Mucosa of gallbladder (tissue), 1 donor: ENCODE measurements around the gene BCL7B. TPM values are rescaled to one million over a fixed set of nuclear protein-coding genes. Genes with fewer than 3 reads are reported as not detected.
"Not testable (repeated sequence)": the region's sequence is repeated elsewhere in the genome, so short reads cannot be mapped to it uniquely, and the experiment has no call there.

ENCODE experiments used
- DNase-seq: peaks from one replicate; pipeline ENCODE4 v3.0.0-alpha.2; 2020; ENCODE audit warnings: low spot score
- total RNA-seq: library from RNA; stranded (reverse); gene quantifications from one replicate; pipeline ENCODE4 v1.2.1, GENCODE V29; 2021
- donor health status: DM: no; HTN: no; CAD: no.

Gene BCL7B
- total RNA-seq, 1 donor from 2014 or later, result 57.7 TPM

DNA sequence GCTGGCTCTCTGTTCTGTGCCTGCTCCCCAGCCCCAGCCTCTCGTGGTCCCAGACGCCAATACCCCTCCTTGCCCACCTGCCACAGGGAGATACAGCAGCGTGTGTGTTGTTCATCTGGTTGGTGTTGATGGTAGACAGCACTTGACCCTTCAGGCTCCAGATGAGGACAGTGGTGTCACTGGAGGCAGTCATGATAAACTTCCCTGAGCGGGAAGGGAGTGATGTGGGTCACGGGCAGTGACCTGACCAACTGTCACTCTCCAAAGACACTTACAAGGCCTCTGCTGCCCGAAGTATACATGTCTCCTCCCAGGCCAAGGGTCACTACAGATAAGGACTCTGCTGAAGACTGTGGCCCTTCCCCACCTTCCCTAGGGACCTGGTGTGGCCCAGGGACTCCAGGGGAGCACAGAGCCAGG is 15.3 kb upstream of the BCL7B start:
- no peak for DNase-seq

DNA sequence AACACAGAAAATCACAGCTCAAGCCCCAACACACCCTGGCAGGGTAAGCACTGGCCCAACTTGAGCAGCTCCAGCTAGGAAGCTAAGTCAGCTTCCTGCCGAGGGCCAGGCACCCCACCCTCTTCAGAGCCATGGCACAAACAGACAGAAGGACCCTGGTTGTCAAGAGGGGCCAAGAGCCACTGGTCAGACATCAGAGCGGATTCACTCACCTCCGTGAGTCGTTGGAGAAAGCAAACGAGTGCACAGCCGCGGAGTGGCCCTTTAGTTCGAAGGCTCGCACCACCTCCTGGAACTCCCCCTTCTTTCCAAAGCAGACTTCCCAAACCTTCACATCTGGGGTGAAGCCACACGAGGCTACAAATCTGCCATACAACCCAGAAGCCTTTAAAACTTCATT is 13.5 kb upstream of the BCL7B start:
- no peak for DNase-seq

DNA sequence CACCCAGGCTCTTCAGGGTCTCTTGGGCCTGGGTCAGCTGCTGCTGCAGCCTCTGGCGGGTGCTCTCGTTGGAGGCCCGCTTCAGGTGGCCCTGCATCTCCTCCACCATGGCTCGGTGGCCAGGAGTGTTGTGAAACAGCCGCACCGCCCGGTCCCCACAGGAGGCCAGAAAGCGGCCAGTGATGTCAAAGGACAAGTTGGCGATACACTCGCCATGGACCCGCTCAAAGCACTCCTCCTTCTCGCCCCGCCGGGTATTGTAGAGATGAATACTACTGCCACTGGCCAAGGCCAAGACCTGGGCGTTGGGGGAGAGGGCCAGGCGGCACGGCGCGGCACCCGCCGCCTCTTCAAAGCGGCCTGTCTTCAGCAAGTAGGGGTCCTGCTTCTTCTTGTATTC is 13.0 kb upstream of the BCL7B start:
- no peak for DNase-seq

DNA sequence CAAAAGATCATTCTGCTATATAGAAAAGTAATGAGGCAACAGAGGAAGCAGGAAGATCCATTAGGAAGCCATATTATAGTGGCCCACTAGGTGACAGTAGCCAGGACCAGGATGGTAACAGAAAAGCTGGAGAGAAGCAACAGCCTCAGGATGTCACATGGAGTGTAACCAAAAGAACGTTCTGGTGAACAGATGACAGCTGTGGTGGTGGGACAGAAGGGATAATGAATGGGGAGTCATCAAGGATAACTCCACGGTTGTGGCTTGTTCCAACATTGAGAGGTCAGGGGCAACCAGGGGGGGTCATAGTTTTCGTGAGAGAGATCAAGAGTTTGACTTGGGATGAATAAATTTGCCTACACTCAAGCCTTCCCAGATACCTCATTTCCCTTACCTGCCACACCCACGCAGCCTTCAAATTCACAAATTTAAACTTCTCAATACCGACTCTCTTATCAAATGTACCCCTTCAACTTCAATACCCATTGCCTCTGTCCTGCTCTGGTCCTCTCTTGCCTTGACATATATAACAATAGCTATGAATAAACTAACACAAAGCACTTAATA is 11.6 kb upstream of the BCL7B start:
- DNase-seq, result no peak

DNA sequence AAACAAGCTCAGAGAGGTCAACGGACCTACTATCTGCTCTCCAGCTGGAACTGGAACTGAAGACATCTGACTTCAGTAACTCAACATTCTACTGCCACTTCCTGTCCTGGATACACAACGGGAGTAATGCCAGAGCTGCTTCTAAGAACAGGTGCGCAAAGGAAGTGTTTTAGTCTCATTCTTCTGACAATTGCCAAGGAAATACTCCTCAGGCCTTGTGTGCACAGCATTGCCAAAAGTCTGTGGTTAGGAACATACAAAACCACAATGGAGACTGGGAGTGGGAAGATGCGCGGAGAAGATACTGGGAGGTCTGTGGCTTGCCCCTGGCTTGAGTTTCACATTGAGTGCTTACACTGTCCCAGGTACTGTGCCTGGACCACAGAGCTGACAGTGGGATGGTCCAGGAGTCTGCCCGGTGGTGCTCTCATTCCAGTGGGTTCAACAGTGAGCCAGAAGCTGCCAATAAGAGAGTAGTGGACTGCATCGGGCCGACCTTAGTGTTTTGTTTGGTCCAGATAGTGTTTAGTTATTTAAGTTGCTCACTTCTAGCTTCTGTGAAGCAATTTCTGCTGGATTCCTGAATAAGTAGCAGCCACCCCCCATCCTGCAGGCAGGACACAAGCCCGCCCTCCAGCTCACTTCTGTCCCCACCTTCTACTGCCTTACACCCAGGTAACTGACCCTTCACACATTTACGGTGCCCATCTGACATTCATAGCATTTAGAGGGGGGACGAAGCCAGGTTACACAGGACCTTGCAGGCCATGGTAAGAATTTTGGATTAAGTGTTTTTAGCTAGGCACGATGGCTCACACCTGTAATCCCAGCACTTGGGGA is 10.6 kb upstream of the BCL7B start:
- DNase-seq, result no peak

DNA sequence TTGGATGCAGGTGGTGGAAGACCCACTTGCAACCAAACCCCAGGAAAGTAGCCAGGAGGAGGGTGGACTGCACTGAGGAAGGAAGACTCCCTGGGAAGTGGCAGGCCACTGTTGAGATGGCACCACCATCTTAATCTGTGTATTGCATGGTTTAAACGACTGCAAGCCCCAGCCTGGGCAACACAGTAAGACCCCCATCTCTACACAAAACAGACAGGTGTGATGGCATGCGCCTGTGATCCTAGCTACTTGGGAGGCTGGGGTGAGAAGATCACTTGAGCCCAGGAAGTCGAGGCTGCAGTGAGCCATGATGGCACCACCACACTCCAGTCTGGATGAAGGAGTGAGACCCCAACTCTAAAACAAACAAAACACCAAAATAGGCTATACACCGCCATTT is 9.7 kb upstream of the BCL7B start:
- no peak for DNase-seq

DNA sequence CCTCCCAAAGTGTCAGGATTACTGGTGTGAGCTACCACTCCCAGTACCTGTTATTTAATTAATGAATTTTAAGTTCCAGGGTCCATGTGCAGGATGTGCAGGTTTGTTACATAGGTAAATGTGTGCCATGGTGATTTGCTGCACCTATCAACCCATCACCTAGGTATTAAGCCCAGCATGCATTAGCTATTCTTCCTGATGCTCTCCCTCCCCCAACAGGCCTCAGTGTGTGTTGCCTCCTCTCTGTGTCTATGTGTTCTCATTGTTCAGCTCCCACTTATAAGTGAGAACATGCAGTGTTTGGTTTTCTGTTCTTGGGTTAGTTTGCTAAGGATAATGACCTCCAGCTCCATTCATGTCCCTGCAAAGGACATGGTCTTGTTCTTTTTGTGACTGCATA is 8.9 kb upstream of the BCL7B start:
- DNase-seq, result not testable (repeated sequence)

DNA sequence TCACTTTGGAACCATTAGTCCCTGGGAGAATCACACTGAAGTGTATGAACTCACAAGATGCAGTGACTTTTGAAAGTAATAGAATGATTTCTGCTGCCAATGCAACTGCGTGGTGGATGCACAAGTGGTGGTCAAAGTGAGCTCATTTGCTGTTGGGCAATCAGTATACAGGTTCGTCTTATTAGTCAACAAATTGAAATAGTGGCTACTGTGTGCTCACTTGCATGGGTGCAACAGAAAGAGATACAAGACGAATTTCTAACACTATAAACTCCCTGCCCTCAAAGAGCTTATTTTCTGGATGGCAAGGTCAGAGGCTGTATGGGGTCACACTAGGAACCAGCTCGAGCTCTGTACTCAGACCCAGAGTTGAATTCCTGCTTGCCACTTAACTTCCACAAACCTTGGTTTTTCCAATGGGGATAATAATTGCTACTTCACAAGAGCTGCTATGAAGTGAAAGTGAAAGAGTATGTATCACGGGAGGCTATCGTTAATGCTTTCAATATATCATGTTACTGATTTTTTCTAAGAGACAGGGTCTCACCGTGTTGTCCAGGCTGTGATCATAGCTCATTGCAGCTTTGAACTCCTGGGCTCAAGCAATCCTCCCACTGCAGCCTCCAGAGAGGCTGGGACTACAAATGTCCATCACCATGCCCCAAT is 8.3 kb upstream of the BCL7B start:
- no peak for DNase-seq

DNA sequence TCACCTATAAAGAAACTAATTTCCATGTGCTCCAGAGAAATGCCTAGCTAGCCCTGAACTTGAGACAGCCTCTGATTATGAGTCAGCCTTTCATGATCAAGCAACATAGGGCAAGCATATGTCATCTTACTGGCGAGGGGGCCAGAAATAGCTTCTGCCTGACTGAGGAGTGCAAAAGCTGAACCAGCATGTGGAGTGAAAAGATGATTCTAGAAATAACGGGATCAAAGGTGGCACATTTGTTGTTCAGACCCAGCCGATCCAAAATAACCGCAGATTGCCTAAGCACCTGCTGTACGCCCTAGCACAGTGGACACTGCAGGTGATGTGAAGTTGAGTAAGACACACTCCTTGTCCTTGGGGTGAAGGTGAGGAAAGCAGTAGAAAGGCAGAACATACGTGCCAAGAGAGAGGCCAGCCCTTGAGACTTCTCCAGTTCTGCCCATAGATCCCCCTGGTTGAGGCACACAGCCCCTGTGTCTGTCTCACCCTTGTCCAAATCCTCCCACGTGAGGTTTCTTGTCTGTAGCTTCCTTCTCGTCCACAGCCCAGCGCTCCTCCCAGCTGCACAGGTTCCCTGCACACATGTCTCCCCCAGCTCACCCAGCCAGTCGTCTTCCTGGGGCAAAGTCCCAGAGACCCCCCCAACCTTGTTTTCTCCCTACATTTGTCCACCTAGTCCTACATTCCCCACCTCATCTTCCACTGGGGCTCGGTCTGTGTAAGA is 2.8 kb upstream of the BCL7B start:
- DNase-seq, result no peak

DNA sequence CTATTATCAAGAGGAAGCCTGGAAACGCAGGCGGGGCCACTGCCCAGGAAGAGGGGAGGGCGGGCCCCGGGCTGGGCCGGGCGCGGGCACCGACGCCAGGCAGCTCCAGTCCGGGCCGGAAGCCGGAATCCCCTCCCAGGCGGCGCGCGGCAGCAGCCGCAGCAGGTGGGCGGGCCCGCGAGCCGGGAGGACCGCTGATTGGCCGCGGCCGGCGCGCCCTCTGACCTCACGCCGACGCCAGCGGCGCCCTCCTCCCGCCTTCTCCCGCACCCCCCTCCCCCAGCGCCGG is 438 bp downstream of the BCL7B start:
- peak; percentile 94 for DNase-seq

DNA sequence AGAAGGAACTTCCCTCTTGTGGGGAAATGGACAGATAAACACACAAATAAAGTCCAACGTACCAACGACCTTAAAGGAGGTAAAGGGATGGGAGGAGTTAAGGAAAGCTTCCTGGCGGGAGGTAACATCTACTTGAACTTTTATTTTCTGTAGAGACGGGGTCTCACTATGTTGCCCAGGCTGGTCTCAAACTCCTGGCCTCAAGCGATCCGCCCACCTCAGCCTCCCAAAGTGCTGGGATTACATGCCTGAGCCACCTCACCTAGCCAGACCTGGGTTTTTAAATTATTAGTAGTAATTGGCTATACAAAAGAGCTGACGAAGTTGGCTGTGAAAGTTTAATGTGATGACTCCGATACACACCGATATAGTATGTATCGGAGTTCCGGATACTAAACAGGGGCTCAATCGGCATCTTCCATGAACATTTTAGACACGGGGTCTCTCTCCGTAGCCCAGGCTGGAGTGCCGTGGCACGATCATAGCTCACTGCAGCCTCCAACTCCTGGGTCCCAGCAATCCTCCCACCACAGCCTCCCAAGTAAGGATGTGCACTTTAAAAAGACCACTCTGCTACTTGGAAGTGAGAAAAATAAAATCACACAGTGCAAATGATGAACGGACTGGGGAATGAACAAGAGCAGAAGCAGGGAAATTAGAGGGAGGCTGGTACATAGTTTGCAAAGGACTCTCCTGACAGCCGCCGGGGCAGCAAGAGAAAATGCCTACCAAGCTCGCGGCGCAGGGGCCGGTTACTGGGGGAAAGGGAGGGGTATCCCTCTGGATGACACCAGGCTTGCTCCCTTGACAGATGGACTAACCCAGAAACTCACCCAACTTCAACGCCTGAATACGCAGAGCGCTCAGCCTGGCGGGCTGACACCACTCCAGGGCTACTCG is 1.0 kb downstream of the BCL7B start:
- DNase-seq, result no peak

DNA sequence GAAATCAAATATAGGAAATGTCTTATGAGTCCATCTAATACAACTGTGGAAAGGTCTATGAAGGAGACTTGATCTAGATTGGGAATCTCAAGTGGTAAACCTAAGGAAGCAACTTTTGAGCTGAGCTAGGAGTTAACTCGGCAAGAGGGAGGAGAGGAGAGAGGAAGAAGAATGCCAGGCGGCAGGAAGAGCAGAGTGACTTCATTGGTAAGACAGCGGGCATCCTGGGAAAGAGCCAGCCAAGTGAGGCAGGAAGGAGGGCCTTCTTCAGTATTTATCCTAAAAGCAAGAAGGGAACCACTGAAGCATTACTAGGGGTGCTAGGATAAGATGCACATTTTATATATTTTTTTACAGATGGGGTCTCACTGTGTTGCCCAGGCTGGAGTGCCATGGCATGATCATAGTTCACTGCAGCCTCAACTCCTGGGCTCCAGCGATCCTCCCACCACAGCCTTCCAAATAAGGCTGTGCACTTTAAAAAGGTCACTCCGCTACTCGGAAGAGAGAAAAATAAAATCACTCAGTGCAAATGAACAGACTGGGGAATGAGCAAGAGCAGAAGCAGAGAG is 2.0 kb downstream of the BCL7B start:
- DNase-seq, result no peak

DNA sequence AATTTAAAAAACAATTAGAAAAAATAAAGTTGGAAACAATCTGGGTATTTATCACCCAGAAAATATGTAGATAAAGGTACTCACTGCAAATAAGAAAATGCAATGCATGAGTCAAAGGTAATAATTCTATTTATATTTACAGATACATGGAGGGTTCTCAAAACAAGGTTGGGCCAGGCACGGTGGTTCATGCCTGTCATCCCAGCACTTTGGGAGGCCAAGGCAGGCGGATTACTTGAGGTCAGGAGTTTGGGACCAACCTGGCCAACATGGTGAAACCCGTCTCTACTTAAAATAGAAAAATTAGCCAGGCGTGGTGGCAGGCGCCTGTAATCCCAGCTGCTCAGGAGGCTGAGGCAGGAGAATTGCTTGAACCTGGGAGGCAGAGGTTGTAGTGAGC is 7.4 kb downstream of the BCL7B start:
- DNase-seq, result not testable (repeated sequence)

DNA sequence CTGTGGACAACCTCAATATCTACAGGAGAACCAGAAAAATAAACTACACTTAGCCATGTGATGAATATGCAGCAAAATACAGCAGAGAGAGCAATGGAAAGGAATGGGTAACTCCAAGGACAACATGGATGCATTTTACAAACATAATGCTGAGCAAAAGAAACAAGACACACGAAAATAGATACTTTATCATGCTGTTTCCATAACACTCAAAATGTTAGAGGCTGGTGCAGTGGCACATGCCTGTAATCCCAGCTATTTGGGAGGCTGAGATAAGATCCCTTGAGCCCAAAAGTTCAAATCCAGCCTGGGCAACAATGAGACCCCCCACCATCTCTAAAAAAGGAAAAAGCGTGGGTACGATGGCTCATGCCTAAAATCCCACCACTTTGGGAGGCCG is 8.3 kb downstream of the BCL7B start:
- no peak for DNase-seq

DNA sequence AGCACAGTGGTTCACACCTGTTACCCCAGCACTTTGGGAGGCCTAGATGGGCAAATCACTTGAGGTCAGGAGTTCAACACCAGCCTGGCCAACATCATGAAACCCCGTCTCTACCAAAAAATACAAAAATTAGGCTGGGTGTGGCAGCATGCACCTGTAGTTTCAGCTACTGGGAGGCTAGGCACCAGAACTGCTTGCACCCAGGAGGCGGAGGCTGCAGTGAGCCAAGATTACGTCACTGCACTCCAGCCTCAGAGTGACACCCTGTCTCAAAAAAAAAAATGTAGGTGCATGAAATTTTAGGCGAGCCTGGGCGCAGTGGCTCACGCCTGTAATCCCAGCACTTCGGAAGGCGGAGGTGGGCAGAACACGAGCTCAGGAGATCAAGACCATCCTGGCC is 9.6 kb downstream of the BCL7B start:
- no peak for DNase-seq

DNA sequence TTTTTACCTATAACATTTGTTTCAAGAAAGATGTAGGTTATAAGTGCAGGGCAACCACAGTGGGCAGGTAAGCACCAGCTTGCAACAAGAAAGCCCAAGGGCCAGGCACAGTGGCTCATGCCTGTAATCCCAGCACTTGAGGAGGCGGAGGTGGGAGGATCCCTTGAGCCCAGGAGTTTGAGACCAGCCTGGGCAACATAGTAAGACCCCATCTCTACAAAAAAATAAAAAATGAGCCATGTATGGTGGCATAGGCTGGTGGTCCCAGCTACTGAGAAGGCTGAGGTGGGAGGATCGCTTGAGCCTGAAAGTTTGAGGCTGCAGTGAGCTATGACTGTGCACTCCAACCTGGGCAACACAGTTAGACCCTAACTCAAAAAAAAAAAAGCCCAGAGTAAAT is 12.8 kb downstream of the BCL7B start:
- no peak for DNase-seq

DNA sequence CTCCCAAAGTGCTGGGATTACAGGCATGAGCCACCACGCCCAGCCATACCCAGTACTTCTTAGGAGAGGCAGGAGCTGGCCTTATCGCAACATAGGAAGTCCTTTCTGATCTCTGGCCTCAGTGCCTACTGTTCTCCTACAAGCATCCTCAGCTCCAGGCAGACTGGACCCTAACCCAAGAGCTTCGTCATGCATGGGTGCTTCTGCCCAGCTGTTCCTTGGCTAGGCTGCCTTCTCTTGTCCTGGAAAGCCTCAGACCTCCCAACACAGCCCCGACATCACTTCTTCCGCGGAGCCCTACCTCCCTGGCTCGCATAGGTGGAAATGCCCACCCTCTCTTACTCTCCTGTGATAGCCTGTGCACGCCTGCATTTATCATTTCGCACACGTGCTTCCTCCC is 15.8 kb downstream of the BCL7B start:
- DNase-seq, result no peak

DNA sequence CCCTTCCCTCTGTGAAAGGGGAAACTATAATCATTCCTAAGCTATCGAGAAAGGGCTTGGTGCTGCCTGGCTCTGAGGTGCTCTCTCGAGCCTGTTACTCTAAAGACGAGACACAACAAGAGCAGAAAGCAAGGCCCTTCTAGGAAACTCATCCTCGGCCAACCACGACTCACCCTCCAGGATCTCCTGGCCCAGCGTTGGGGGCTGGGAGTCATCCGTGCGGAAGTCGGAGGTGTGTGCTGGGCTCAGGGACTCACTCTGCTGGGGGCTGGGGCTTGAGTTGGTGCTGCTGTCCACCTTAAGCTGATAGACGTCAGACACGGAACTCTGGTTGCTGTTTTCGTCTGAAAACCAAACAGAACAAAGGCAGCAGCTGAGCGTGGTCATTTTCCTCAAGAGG is 17.8 kb downstream of the BCL7B start:
- no peak for DNase-seq

DNA sequence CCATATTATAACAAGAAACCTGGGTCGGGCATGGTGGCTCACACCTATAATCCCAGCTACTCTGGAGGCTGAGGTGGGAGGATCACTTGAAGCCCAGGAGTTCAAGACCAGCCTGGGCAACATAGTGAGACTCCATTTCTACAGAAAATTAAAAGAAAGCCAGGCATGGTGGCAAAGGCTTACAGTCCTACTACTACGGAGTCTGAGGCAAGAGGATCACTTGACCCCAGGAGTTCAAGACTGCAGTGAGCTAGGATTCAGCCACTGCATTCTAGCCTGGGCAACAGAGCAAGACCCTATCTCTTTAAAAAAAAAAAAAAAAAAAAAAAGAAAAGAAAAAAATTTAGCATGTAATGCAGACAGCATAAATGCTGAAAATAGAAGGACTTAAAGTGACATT is 19.0 kb downstream of the BCL7B start:
- DNase-seq, result not testable (repeated sequence)

DNA sequence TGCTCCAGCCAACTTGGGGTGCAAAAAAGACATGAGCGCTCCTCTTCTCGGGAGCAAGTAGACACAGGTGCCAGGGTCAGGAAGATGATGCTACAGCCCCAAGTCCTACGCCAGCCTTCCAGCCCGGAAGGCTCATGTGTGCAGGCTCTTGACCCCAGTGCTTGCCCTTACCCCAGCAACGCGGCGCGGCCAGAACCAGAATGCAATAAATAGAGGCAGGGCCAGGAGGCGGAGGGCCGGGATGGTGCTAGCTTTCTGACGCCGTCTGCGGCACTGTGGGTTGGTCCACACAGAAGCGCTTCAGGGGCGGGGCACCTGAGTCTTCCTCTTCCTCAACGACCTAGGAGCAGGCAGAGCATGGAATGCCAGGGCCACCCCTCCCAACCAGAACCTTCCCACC is 20.4 kb downstream of the BCL7B start:
- no peak for DNase-seq

DNA sequence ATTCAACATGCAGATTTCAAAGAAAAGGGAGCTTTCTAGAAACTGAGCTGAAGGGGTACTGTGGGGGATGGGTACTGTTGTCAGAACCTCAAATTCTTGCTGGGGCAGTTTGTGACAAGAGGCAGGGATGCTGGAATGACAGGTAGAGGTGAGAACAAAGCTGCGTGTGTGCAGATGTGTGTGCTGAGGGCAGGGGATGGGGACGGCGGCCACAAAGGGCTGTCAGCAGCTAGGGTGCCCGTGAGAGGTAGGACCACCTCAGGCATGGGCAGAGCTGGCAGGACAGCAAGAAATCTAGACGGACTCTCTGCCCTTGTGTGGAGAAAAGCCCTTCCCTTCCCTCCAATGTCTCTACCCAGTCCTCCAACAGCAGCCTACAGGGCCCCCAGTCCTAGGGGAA is 21.0 kb downstream of the BCL7B start:
- no peak for DNase-seq
